Measurements from ENCODE around the gene ZNF311.

The ZNF311 gene

GRCh38 chr6:29014729-29015608, 9.9 kb upstream of the ZNF311 start:
- Histone ChIP-seq H3K27me3 (ENCODE audit: low read depth, low read length) (peaks cover 8% of the 10 kb centered on the region), H3K4me3 (ENCODE audit: low read depth in 1 of 2, low read length in 2 of 2) (peak overlapping the region in 1 of 2 donors; percentile 45), H3K27ac (ENCODE audit: low read length) (no peak overlapping the region), H3K9me3 (ENCODE audit: control insufficient read depth in 1 of 2, low read length in 2 of 2) (no peaks in the 10 kb centered on the region), H3K36me3 (ENCODE audit: control insufficient read depth in 1 of 2, insufficient read depth in 2 of 2, low read length in 2 of 2) (no peaks in the 10 kb centered on the region), H3K4me1 (ENCODE audit: control insufficient read depth in 1 of 2, insufficient read depth in 2 of 2, low read length in 2 of 2) (peaks cover 4 to 10% of the 10 kb centered on the region in 2 donors)

GRCh38 chr6:29011276-29011734, 6.2 kb upstream of the ZNF311 start:
- Histone ChIP-seq H3K4me1 (ENCODE audit: control insufficient read depth in 1 of 2, insufficient read depth in 2 of 2, low read length in 2 of 2) (peaks cover 4% of the 10 kb centered on the region in 2 donors), H3K4me3 (ENCODE audit: low read depth in 1 of 2, low read length in 2 of 2) (peak overlapping the region; percentile 62 to 73), H3K27me3 (ENCODE audit: low read depth, low read length) (peaks cover 16% of the 10 kb centered on the region), H3K9me3 (ENCODE audit: control insufficient read depth in 1 of 2, low read length in 2 of 2) (no peaks in the 10 kb centered on the region), H3K36me3 (ENCODE audit: control insufficient read depth in 1 of 2, insufficient read depth in 2 of 2, low read length in 2 of 2) (no peaks in the 10 kb centered on the region), H3K27ac (ENCODE audit: low read length) (no peak overlapping the region)

- Histone ChIP-seq H3K27ac (ENCODE audit: low read length) (no peak overlapping the region), H3K9me3 (ENCODE audit: control insufficient read depth in 1 of 2, low read length in 2 of 2) (no peaks in the 10 kb centered on the region), H3K27me3 (ENCODE audit: low read depth, low read length) (peaks cover 13% of the 10 kb centered on the region), H3K36me3 (ENCODE audit: control insufficient read depth in 1 of 2, insufficient read depth in 2 of 2, low read length in 2 of 2) (no peaks in the 10 kb centered on the region), H3K4me3 (ENCODE audit: low read depth in 1 of 2, low read length in 2 of 2) (no peak overlapping the region), H3K4me1 (ENCODE audit: control insufficient read depth in 1 of 2, insufficient read depth in 2 of 2, low read length in 2 of 2) (peaks cover 0 to 8% of the 10 kb centered on the region in 2 donors)
Observed at GRCh38 chr6:29009358-29009757, 4.2 kb upstream of the ZNF311 start.

- no peaks in the 10 kb centered on the region for H3K36me3 ChIP-seq (ENCODE audit: control insufficient read depth in 1 of 2, insufficient read depth in 2 of 2, low read length in 2 of 2)
- H3K4me3 ChIP-seq (ENCODE audit: low read depth in 1 of 2, low read length in 2 of 2) = no peak overlapping the region
- H3K9me3 ChIP-seq (ENCODE audit: control insufficient read depth in 1 of 2, low read length in 2 of 2) = no peaks in the 10 kb centered on the region
- no peak overlapping the region for H3K27ac ChIP-seq (ENCODE audit: low read length)
- H3K4me1 ChIP-seq (ENCODE audit: control insufficient read depth in 1 of 2, insufficient read depth in 2 of 2, low read length in 2 of 2) = peaks cover 0 to 8% of the 10 kb centered on the region in 2 donors
- peaks cover 12% of the 10 kb centered on the region for H3K27me3 ChIP-seq (ENCODE audit: low read depth, low read length)
Observed at GRCh38 chr6:29008089-29008488, 3.0 kb upstream of the ZNF311 start.

- Histone ChIP-seq H3K4me1 (ENCODE audit: control insufficient read depth in 1 of 2, insufficient read depth in 2 of 2, low read length in 2 of 2) (no peaks in the 10 kb centered on the region), H3K36me3 (ENCODE audit: control insufficient read depth in 1 of 2, insufficient read depth in 2 of 2, low read length in 2 of 2) (no peaks in the 10 kb centered on the region), H3K4me3 (ENCODE audit: low read depth in 1 of 2, low read length in 2 of 2) (no peak overlapping the region), H3K9me3 (ENCODE audit: control insufficient read depth in 1 of 2, low read length in 2 of 2) (peaks cover 0 to 2% of the 10 kb centered on the region in 2 donors), H3K27ac (ENCODE audit: low read length) (no peak overlapping the region), H3K27me3 (ENCODE audit: low read depth, low read length) (no peaks in the 10 kb centered on the region)
Observed at GRCh38 chr6:28996844-28997510, 8.1 kb downstream of the ZNF311 start.

- no peaks in the 10 kb centered on the region for H3K4me1 ChIP-seq (ENCODE audit: control insufficient read depth in 1 of 2, insufficient read depth in 2 of 2, low read length in 2 of 2)
Observed at GRCh38 chr6:28995093-28995650, 9.9 kb downstream of the ZNF311 start.

GRCh38 chr6:28988536-28989311, 16.4 kb downstream of the ZNF311 start:
- no peaks in the 10 kb centered on the region for H3K27me3 ChIP-seq (ENCODE audit: low read depth, low read length)
- H3K36me3 ChIP-seq (ENCODE audit: control insufficient read depth in 1 of 2, insufficient read depth in 2 of 2, low read length in 2 of 2) = no peaks in the 10 kb centered on the region
- no peaks in the 10 kb centered on the region for H3K4me1 ChIP-seq (ENCODE audit: control insufficient read depth in 1 of 2, insufficient read depth in 2 of 2, low read length in 2 of 2)
- H3K4me3 ChIP-seq (ENCODE audit: low read depth in 1 of 2, low read length in 2 of 2) = peak overlapping the region; percentile 33 to 45
- no peaks in the 10 kb centered on the region for H3K9me3 ChIP-seq (ENCODE audit: control insufficient read depth in 1 of 2, low read length in 2 of 2)
- no peak overlapping the region for H3K27ac ChIP-seq (ENCODE audit: low read length)

More at GRCh38 chr6:28995093-28995650, 9.9 kb downstream of the ZNF311 start:
- peaks cover 0 to 2% of the 10 kb centered on the region in 2 donors for H3K9me3 ChIP-seq (ENCODE audit: control insufficient read depth in 1 of 2, low read length in 2 of 2)
- H3K36me3 ChIP-seq (ENCODE audit: control insufficient read depth in 1 of 2, insufficient read depth in 2 of 2, low read length in 2 of 2) = no peaks in the 10 kb centered on the region
- H3K27me3 ChIP-seq (ENCODE audit: low read depth, low read length) = no peaks in the 10 kb centered on the region
- no peak overlapping the region for H3K27ac ChIP-seq (ENCODE audit: low read length)
- no peak overlapping the region for H3K4me3 ChIP-seq (ENCODE audit: low read depth in 1 of 2, low read length in 2 of 2)

- Histone ChIP-seq H3K9me3 (ENCODE audit: control insufficient read depth in 1 of 2, low read length in 2 of 2) (no peaks in the 10 kb centered on the region), H3K4me1 (ENCODE audit: control insufficient read depth in 1 of 2, insufficient read depth in 2 of 2, low read length in 2 of 2) (no peaks in the 10 kb centered on the region), H3K27ac (ENCODE audit: low read length) (peak overlapping the region; percentile 96), H3K27me3 (ENCODE audit: low read depth, low read length) (no peaks in the 10 kb centered on the region), H3K36me3 (ENCODE audit: control insufficient read depth in 1 of 2, insufficient read depth in 2 of 2, low read length in 2 of 2) (no peaks in the 10 kb centered on the region), H3K4me3 (ENCODE audit: low read depth in 1 of 2, low read length in 2 of 2) (peak overlapping the region; percentile 67 to 85)
Observed at GRCh38 chr6:28985462-28986164, 19.5 kb downstream of the ZNF311 start.

GRCh38 chr6:28983838-28984237, 21.3 kb downstream of the ZNF311 start:
- H3K9me3 ChIP-seq (ENCODE audit: control insufficient read depth in 1 of 2, low read length in 2 of 2) = no peaks in the 10 kb centered on the region
- no peaks in the 10 kb centered on the region for H3K27me3 ChIP-seq (ENCODE audit: low read depth, low read length)
- no peaks in the 10 kb centered on the region for H3K4me1 ChIP-seq (ENCODE audit: control insufficient read depth in 1 of 2, insufficient read depth in 2 of 2, low read length in 2 of 2)
- no peaks in the 10 kb centered on the region for H3K36me3 ChIP-seq (ENCODE audit: control insufficient read depth in 1 of 2, insufficient read depth in 2 of 2, low read length in 2 of 2)
- no peak overlapping the region for H3K4me3 ChIP-seq (ENCODE audit: low read depth in 1 of 2, low read length in 2 of 2)
- no peak overlapping the region for H3K27ac ChIP-seq (ENCODE audit: low read length)

- Histone ChIP-seq H3K36me3 (ENCODE audit: control insufficient read depth in 1 of 2, insufficient read depth in 2 of 2, low read length in 2 of 2) (no peaks in the 10 kb centered on the region), H3K27me3 (ENCODE audit: low read depth, low read length) (no peaks in the 10 kb centered on the region), H3K9me3 (ENCODE audit: control insufficient read depth in 1 of 2, low read length in 2 of 2) (no peaks in the 10 kb centered on the region), H3K4me3 (ENCODE audit: low read depth in 1 of 2, low read length in 2 of 2) (peak overlapping the region; percentile 92 to 94), H3K4me1 (ENCODE audit: control insufficient read depth in 1 of 2, insufficient read depth in 2 of 2, low read length in 2 of 2) (no peaks in the 10 kb centered on the region), H3K27ac (ENCODE audit: low read length) (peak overlapping the region; percentile 78)
Observed at GRCh38 chr6:28982476-28983266, 22.4 kb downstream of the ZNF311 start.
